HG03439 (cell line): ENCODE data around the gene HOMEZ.
"Not testable (repeated sequence)": the region's sequence is repeated elsewhere in the genome, so short reads cannot be mapped to it uniquely, and the experiment has no call there.

ENCODE experiments used
- ATAC-seq: cut with Tn5 transposase; IDR thresholded peaks from one replicate; pipeline ENCODE4 v1.9.1; 2021; ENCODE audit warnings: mild to moderate bottlenecking, moderate library complexity; ENCODE audit not compliant: unreplicated experiment

Gene HOMEZ

GRCh38 chr14:23232241-23232808 is 53.6 kb downstream of the HOMEZ start:
- ATAC-seq: not testable (repeated sequence)

- no peak for ATAC-seq
Observed at GRCh38 chr14:23228812-23229211, 57.1 kb downstream of the HOMEZ start.

GRCh38 chr14:23227566-23227965 is 58.4 kb downstream of the HOMEZ start:
- ATAC-seq: no peak

- not testable (repeated sequence) for ATAC-seq
Observed at GRCh38 chr14:23224958-23225357, 61.0 kb downstream of the HOMEZ start.
